Stimulated activated CD8-positive, alpha-beta memory T cell treated with anti-CD3 and anti-CD28 coated beads, Interleukin-12 subunit alpha, Interleukin-12 subunit beta, amount 100 ng/mL, for 1 hour (primary cell): ENCODE measurements around the gene PRKCZ.

Source experiments
- DNase-seq: peaks from one replicate; pipeline ENCODE4 v3.0.0-alpha.2; 2020; ENCODE audit warnings: low read depth

Gene PRKCZ

DNA sequence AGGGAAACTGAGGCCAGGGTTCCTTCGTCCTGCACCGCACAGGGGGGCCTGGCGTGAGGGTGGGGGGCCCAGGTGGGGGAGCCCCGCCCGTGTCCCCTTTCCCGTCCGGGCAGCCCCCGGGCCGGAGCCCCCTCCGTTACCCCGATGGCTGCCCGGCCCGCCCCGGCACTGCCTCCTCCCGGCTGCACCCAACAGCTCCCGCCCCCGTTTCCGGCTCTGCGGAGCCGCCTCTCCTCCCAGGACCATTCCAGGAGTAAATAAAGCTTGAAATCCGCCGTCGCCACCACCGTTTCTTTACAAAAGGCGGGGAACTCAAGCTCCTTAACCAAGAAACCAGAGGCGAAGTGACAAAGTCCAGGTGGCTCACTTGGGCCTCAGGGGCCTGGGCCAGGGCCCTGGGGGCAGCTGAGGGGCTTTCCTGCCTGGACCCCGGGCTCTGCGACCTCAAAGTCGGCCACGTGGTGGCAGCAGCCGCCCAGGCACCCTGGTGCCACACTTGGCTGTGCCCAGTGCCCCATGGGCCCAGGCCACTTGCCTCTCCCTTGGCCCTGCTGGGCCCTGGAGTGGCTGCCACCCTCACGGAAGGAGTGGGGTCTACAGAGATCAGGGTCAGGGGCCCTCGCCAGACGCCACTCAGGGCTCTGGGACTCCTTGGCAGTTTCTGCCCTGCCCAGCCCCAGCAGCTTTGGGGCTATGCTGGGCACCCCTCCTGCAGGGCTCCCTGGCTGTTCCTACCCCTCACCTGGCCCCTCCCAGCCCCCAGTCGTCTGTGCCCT, 144.9 kb downstream of the PRKCZ start:
- DNase-seq: peak; percentile 73

DNA sequence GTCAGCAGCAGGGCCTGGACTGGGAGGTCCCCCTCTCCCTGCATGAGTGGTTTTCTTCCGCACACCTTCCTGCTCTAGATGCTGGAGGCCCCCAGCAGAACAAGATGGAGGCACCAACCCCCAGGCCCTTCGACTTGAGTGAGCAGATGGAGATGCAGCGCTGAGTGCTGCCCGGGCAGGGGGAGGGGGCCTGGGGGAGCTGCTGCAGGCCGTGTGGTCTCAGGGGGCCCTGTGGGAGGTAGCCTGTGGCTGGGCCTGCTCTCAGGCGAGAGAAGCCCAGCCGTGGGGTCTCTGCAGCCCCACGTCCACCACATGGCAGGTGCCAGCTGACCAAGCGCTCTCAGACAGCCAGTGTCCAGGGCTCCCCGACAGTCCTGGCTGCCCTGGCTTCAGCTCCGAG, 145.6 kb downstream of the PRKCZ start:
- DNase-seq: no peak

DNA sequence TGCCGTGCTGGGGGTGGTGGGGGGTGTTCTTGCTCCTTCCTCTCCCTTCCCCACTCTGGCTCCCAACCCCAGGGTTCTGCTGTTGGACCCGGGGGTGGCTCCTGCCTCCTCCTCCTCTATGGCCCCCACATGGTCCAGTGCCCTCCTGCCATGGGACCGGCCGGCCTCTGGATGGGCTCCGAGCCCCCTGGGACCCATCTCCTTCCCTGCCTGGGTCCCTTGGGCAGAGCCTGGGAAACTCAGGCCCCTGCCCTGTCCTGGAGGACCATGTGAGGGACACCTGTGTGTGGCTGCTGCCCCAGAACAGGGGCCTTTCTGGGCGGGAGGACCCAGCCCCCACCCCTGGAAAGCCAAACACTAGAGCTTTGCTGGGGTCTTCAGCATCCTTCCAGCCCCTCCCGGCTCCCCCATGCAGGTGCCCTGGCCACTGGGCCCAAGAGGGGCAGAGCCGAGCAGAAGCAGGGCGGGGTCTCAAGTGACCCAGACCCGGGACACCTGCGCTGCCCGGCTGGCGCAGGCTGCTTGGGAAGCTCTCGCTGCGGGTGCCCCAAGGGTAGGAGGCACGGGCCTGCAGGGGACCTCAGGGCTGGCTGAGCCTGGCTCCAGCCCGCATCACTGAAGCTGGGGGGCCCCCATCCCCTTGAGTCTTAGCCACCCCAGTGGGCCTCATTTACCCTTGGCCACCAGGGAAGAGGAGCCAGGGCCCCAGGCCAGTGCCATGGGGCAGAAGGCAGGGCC, 146.9 kb downstream of the PRKCZ start:
- no peak for DNase-seq

DNA sequence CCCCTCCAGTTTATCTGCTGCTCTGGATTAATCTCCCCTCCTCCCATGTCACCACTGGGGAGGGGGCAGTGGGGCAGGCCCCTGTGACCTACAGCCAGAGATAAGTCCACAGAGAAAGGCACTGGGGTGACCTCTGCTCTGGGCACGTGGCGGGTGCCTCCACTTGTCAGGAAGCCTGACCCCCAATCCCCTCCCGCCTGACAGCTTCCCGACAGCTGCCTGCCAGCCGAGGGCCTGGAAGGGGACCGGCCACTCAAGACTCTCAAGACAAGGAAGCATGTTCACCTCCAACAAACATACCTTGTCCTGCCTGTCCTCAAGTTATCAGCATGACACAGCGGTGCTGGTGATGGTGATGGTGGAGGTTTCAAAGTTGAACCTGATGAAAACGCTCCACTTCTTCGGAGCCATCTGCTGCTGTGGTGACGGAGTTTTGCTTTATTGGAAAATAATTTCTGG, 147.5 kb downstream of the PRKCZ start:
- DNase-seq: no peak

GRCh38 chr1:2198571-2198970, 148.4 kb downstream of the PRKCZ start:
- no peak for DNase-seq

DNA sequence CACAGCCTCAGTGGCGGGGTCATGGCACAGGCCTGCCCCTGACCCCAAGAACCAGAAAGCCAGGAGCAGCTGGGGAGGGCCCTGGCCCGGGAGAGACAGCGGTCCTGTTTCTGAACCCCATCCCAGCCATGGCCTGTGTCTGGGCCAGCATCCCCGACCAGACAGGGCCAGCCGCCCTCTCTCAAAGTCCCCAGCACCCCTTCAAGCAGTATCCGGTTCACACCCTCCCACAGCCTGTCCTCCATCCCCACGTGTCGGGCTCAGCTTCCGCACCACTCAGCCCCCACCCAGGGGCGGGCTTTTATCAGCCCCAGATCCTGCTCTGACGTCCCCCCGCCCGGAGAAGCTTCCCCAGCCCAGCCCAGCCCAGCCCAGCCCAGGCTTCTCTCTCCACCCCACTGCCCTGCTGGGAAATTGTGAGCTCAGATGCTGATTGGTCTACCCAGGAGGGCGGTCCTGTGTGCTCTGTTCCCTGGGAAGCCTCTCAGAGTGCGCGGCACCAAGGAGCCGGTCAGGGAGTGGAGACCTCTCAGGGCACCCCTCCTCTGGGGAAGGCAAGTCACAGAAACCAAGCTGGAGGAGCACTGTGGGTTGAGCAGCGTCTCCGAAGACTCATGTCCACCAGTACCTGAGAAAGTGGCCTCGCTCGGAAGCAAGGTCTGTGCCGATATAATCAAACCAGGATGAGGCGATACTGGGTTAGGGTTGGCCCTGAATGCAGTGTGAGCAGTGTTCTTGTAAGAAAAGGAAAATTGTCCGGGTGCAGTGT, 149.0 kb downstream of the PRKCZ start:
- peak; percentile 62 for DNase-seq

DNA sequence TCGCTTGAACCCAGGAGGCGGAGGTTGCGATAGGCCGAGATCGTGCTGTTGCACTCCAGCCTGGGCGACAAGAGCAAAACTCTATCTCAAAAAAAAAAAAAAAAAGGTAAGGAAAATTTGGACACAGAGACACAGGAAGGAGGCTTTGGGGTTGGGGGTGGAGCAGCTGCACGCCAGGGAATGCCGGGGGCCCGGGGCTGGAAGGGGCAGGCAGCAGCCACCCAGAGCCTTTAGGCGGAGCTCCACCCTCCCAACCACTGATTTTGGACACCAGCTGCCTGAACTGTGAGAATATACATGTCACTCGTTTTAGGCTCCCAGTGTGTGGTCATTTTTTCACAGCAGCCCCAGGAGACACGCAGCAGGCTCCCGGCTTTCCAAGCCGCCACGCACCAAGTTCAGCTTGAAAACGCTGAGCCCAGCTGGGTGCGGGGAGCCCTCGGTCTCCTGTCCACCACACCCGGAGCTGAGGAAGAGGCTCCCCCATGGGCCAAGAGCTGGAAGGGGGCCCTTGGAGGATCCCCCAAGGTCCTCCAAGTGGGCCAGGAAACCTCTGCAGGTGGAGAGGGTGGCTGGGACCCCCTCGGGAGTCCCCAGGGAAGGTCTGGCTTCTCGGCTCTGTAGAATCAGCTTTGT, 150.2 kb downstream of the PRKCZ start:
- DNase-seq: no peak

DNA sequence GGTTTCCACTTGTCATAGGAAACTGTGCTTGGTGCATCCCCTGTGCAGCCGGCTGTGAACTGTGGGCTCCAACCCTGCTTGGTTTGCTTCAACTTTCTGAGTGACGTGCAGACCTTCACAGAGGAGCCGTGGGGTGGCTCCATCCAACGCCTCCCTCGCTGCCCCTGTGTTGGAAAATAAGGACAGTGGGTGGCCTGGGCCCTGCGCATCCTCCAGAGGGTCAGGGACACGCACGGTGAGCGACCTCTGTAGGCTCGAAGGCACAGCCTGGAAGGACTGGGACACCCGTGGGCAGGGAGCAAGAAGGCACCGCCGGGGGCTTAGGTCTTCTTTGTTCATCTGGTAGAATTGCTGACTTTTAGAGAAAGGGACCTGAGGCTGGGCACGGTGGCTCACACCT, 150.9 kb downstream of the PRKCZ start:
- DNase-seq: no peak

DNA sequence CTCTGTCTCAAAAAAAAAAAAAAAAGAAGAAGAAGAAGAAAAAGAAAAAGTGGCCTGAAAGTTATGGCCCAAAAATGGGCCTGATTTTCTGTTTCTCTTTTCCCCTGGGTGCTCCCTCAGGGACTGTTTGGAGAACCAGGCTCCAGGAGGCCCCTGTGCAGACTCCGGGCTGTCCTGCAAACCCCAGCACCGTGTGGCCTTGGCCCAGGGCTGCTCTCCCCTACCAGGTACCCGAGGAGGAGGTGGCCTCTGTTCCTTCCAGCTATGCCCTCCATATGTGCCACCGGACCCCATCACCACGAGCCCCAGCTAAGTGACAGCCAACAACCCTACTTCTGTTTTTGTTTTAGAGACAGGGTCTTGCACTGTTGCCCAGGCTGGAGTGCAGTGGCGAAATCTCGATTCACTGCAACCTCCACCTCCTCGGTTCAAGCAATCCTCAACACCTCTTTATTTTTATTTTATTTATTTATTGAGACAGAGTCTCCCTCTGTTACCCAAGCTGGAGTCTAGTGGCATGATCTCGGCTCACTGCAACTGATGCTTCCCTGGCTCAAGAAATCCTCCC, 151.9 kb downstream of the PRKCZ start:
- DNase-seq: no peak

DNA sequence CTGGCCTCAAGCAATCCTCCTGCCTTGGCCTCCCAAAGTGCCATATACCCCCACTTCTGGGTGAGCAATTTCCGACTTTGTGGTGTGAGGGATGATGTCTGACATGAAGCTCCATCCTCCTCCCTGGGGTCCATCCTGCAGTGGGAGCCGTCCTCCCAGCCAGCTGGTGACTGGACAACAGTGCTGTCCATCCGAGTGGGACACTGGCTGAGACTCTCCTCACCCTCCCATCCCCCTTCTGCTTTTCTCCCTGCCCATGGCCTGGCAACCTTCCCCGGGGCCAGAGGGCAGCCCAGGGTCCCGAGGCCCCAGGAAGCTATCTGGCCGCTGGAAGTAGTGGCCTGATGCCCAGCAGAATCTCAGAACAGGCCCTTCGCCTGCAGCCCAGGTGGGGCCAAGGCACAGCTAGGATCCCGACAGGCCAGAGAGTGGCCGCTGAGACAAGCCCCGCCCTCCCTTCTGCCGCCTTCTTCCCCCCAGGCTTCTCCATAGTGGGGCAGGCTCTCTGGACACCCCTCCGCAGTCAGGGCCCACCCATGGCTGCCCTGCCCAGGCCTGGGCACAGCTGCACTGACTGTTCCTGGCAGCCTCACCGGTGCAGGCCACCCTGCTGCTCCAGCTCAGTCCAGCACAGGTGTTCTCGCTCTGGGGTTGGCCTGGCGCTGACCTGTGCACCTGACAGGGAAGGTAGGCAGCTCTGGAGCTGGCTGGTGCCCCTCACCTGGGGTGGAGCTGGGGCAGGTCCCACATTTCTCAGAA, 152.8 kb downstream of the PRKCZ start:
- DNase-seq: no peak

GRCh38 chr1:2203671-2204414, 153.6 kb downstream of the PRKCZ start:
- no peak for DNase-seq

- no peak for DNase-seq
Measured at GRCh38 chr1:2204415-2205190, 154.4 kb downstream of the PRKCZ start.

- DNase-seq: peak; percentile 91
Measured at GRCh38 chr1:2205191-2205952, 155.2 kb downstream of the PRKCZ start.

GRCh38 chr1:2206813-2207487, 156.7 kb downstream of the PRKCZ start:
- DNase-seq: no peak

DNA sequence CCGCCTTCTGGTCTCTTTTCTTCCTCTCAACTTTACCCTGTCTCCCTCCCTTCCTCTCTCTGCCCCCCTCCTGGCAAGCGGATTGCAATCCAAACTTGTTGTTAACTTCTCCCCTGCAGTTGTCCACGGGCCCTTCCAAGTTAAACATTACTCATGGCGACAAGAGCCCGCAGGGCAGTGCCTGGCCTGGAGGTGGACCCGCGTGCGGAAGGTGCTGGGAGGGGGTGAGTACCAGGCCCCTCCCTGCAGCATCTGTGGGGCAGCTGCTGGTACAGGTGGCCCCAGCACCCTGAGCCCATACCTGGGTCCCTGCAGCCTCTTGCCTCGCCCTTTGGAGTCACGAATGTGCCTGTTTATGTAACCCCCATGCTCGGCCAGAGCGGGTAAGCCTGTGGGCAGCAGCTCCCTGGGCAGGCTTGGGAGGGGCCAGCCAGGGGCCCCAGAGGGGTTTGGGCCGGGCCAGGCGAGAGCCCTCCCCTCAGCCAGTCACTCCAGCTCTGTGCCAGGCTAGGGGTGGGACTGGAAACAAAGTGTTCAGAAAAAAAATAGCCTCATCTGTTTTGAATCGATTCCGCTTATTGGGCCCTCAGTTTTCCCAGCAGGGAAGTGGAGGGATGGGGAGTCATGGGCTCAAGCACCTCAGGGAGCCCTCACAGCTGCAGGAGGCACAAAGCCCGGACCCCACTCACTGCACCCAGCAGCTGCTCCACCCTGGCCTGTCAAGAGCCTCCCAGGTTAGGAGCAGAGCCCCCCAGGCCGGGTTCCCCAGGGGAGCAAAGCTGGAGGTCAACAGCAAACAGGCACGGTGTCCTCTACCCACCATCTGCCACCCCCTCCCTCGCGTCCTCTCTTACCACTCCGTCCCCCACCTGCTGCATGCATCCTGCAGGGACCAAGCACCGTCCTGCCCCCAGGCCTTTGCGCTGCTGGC, 158.4 kb downstream of the PRKCZ start:
- DNase-seq: no peak

DNA sequence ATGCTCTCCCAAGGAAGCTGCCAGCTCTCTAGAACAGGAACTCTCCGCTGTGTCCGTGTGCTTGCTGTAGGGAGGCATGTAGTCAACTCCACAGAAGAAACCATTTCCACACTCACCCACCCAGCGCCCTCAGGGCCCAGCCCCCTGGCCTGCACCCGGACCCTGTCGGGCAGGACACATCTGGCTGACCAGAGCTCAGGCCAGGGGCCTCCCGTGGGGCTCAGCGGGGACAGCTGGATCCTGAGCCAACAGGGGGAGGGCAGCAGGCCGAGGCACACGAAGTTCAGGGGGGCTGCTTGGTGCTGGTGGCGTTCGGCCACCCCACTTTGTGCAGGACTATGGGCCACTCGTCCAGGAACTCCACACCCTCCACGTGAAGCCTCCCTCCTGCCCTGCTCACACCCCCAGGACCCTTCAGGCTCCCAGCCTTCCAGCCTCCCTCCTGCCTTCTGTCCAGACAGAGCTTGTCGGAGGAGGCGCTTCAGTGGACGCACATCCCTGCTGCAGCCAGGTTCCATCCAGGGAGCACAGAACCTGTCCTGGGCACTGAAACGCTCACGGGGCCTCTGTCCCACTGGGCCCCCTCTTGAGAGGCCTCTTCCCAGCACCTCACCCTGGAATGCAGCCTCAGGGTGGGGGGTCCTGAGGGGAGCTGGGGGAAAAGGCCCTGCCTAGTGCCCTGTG, 159.3 kb downstream of the PRKCZ start:
- DNase-seq: no peak
